DOHH2 (cell line): ENCODE measurements around the gene OR4D10.

ENCODE experiments used
- H3F3A ChIP-seq: fragments of 200-600 bp; sonication (generic), shearing (Covaris generic); 2 replicates; pipeline ENCODE4 v1.6.0; 2016; ENCODE audit warnings: antibody characterized with exemption, mild to moderate bottlenecking; ENCODE audit not compliant: control insufficient read depth, insufficient read depth
- H3K27ac ChIP-seq: fragments of 200-600 bp; sonication (generic); 2 replicates; pipeline ENCODE4 v1.5.1; 2014; ENCODE audit warnings: low read depth, mild to moderate bottlenecking, low read length, moderate library complexity
- H3K27me3 ChIP-seq: fragments of 200-600 bp; sonication (generic); 2 replicates; pipeline ENCODE4 v1.6.1; 2014; ENCODE audit warnings: mild to moderate bottlenecking, low read length, mixed read lengths; ENCODE audit not compliant: control insufficient read depth
- H3K36me3 ChIP-seq: fragments of 200-600 bp; sonication (generic); 2 replicates; pipeline ENCODE4 v1.6.1; 2014; ENCODE audit warnings: mild to moderate bottlenecking, low read length, moderate library complexity, mixed read lengths; ENCODE audit not compliant: control insufficient read depth
- H3K4me1 ChIP-seq: fragments of 200-600 bp; sonication (generic); 2 replicates; pipeline ENCODE4 v1.6.1; 2014; ENCODE audit warnings: mild to moderate bottlenecking, low read length, mixed read lengths; ENCODE audit not compliant: control insufficient read depth
- H3K4me2 ChIP-seq: fragments of 200-600 bp; sonication (generic); 2 replicates; pipeline ENCODE4 v1.6.0; 2014; ENCODE audit warnings: mild to moderate bottlenecking, low read length, moderate library complexity
- H3K4me3 ChIP-seq: fragments of 200-600 bp; sonication (generic); 2 replicates; pipeline ENCODE4 v1.5.1; 2014; ENCODE audit warnings: mild to moderate bottlenecking, low read length, mixed read lengths
- H3K79me2 ChIP-seq: fragments of 200-600 bp; sonication (generic); 2 replicates; pipeline ENCODE4 v1.6.1; 2014; ENCODE audit warnings: mild to moderate bottlenecking, low read length, mixed read lengths; ENCODE audit not compliant: control insufficient read depth
- H3K9me2 ChIP-seq: fragments of 200-600 bp; sonication (generic); replicated peaks from 2 replicates; pipeline ENCODE4 v1.6.1; 2014; ENCODE audit warnings: mild to moderate bottlenecking, low read length, mixed read lengths; ENCODE audit not compliant: control insufficient read depth
- H3K9me3 ChIP-seq: fragments of 200-600 bp; sonication (generic); 2 replicates; pipeline ENCODE4 v1.6.1; 2014; ENCODE audit warnings: antibody characterized with exemption, low read length, mixed read lengths; ENCODE audit not compliant: control insufficient read depth, insufficient read depth
- H4K20me1 ChIP-seq: fragments of 200-600 bp; sonication (generic); 2 replicates; pipeline ENCODE4 v1.6.0; 2014; ENCODE audit warnings: low read depth, mild to moderate bottlenecking, antibody characterized with exemption, low read length, moderate library complexity; ENCODE audit not compliant: control insufficient read depth, insufficient read depth
- CTCF ChIP-seq: fragments of 200-600 bp; sonication (generic); IDR thresholded peaks from one replicate; pipeline ENCODE4 v1.5.1; 2014; ENCODE audit warnings: antibody characterized with exemption, mild to moderate bottlenecking, low read depth, low read length; ENCODE audit not compliant: poor library complexity, severe bottlenecking
- EZH2phosphoT487 ChIP-seq: fragments of 200-600 bp; sonication (generic); IDR thresholded peaks from 2 replicates; pipeline ENCODE4 v1.6.1; 2017; ENCODE audit warnings: borderline replicate concordance, mild to moderate bottlenecking, antibody characterized with exemption, low read length, moderate library complexity, mixed read lengths

Gene OR4D10

GRCh38 chr11:59456661-59457060, 16.5 kb upstream of the OR4D10 start, which contains the start of gene OR4D6:
Gene OR4D6 (plus strand): TSS chr11:59456961. CDS start chr11:59456961, 0 bp downstream.
- H3K9me2 ChIP-seq: no peaks in the 10 kb centered on the region
- H4K20me1 ChIP-seq: no peaks in the 10 kb centered on the region
- no peaks in the 10 kb centered on the region for H3K36me3 ChIP-seq
- H3K9me3 ChIP-seq: no peaks in the 10 kb centered on the region
- H3K4me3 ChIP-seq: no peak within 1 kb of the TSS
- TF ChIP-seq CTCF: no peak
- no peak for TF ChIP-seq EZH2phosphoT487
- H3F3A ChIP-seq: no peaks in the 10 kb centered on the region
- H3K27ac ChIP-seq: no peak within 1 kb of the TSS
- no peaks in the 10 kb centered on the region for H3K4me1 ChIP-seq
- H3K27me3 ChIP-seq: peaks cover 6% of the 10 kb centered on the region; the same call in 1 of the 2 replicates
- no peaks in the 10 kb centered on the region for H3K79me2 ChIP-seq
- H3K4me2 ChIP-seq: no peak within 1 kb of the TSS

DNA sequence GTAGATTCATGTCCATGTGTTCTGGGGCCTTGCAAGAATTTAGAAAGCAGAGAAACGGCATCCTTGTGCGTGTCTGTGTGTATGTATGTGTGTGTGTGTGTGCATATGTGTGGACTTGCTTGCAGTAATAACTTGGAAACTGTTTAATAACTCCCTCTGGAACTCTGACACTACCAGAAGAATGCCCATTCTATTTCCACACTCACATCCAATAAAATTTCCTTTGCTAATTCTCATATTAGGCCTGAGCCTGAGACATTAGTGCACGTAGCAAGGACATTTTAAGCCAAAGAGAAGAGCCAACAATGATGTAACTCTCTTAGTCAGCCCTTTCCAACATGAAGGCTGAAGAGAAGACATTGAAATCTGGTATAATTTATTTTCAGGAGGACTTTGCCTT, 13.2 kb upstream of the OR4D10 start:
- H3K27me3 ChIP-seq: peaks cover 6% of the 10 kb centered on the region; the same call in 1 of the 2 replicates
- H3K4me2 ChIP-seq: no peak overlapping the region
- no peaks in the 10 kb centered on the region for H3K4me1 ChIP-seq
- H3K9me2 ChIP-seq: no peaks in the 10 kb centered on the region
- no peaks in the 10 kb centered on the region for H3F3A ChIP-seq
- H3K36me3 ChIP-seq: no peaks in the 10 kb centered on the region
- H3K79me2 ChIP-seq: no peaks in the 10 kb centered on the region
- H4K20me1 ChIP-seq: no peaks in the 10 kb centered on the region
- TF ChIP-seq EZH2phosphoT487: no peak
- TF ChIP-seq CTCF: no peak
- H3K4me3 ChIP-seq: no peak overlapping the region
- no peak overlapping the region for H3K27ac ChIP-seq
- H3K9me3 ChIP-seq: no peaks in the 10 kb centered on the region

DNA sequence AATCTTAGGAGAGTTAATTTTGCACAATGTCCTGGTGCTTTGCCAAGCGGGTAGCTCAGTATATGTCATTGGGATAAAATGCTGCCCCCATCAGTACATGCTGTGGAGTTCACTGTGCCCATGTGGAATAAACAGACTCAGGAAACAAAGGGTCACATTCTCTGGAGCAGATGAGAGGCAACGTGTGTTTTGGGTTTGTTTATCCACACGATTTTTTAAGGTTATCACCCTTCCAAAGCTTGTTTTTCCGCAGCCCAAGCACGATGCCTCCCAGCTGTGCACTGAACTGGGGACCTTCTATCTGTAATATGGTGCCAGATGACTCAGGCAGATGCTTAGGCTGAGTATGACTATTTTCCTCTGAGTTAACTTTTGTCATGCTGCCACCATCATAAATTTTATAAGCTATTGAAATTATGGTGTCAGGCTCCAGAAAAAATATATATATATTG, 9.9 kb upstream of the OR4D10 start:
- H4K20me1 ChIP-seq: no peaks in the 10 kb centered on the region
- H3K27me3 ChIP-seq: no peaks in the 10 kb centered on the region
- no peak overlapping the region for H3K4me2 ChIP-seq
- TF ChIP-seq CTCF: no peak
- TF ChIP-seq EZH2phosphoT487: no peak
- no peaks in the 10 kb centered on the region for H3K4me1 ChIP-seq
- no peaks in the 10 kb centered on the region for H3K9me3 ChIP-seq
- no peak overlapping the region for H3K27ac ChIP-seq
- H3K36me3 ChIP-seq: no peaks in the 10 kb centered on the region
- no peak overlapping the region for H3K4me3 ChIP-seq
- H3F3A ChIP-seq: no peaks in the 10 kb centered on the region
- H3K79me2 ChIP-seq: no peaks in the 10 kb centered on the region
- H3K9me2 ChIP-seq: no peaks in the 10 kb centered on the region
